Aorta (tissue), 5 donors: Measurements from ENCODE around the gene PTGDR2. TPM values are rescaled to one million over a fixed set of nuclear protein-coding genes. Genes with fewer than 3 reads are reported as not detected.

Experiments used
- ATAC-seq: fragments of 200-7000 bp; cut with Tn5 transposase; one replicate; pipeline ENCODE4 v1.9.1; 2022; ENCODE audit warnings: moderate library complexity; ENCODE audit not compliant: low FRiP score
- DNase-seq, 2 donors: peaks; one replicate each; pipeline ENCODE4 v3.0.0-alpha.2; 2020
- H3K27ac ChIP-seq, 2 donors: one replicate each; pipeline ENCODE4 v1.5.1; 2013; ENCODE audit warnings: low read length in 2 of 2, mild to moderate bottlenecking in 2 of 2, moderate library complexity in 2 of 2, control low read depth in 1 of 2, inconsistent platforms in 1 of 2, low read depth in 1 of 2
- H3K27me3 ChIP-seq, 2 donors: one replicate each; pipeline ENCODE4 v1.6.1; 2013; ENCODE audit warnings: control low read depth in 1 of 2, low read length in 1 of 2, mild to moderate bottlenecking in 1 of 2, moderate library complexity in 1 of 2; ENCODE audit not compliant: insufficient read depth in 2 of 2, control insufficient read depth in 1 of 2
- H3K36me3 ChIP-seq, 2 donors: one replicate each; pipeline ENCODE4 v1.6.1; 2013; ENCODE audit warnings: control low read depth in 1 of 2, low read length in 1 of 2, mild to moderate bottlenecking in 1 of 2; ENCODE audit not compliant: insufficient read depth in 2 of 2, control insufficient read depth in 1 of 2
- H3K4me1 ChIP-seq, 2 donors: one replicate each; pipeline ENCODE4 v1.6.1; 2013; ENCODE audit warnings: low read length in 2 of 2, control low read depth in 1 of 2, mild to moderate bottlenecking in 1 of 2, moderate library complexity in 1 of 2; ENCODE audit not compliant: insufficient read depth in 2 of 2, control insufficient read depth in 1 of 2
- H3K4me3 ChIP-seq, 2 donors: one replicate each; pipeline ENCODE4 v1.5.1; 2013; ENCODE audit warnings: low read length in 2 of 2, control low read depth in 1 of 2, mild to moderate bottlenecking in 1 of 2
- H3K9me3 ChIP-seq: one replicate; pipeline ENCODE4 v1.6.1; 2013; ENCODE audit warnings: mild to moderate bottlenecking, low read length; ENCODE audit not compliant: control insufficient read depth
- WGBS, 2 donors: extraction: QIAGEN DNeasy Blood & Tissue Kit; methylation state at CpG; one replicate each; pipeline ENCODE4 v1.1.7; 2013; 5-methylcytosine and 5-hydroxymethylcytosine counted together
- intact Hi-C, 2 donors: fragments of 100-400 bp; cut with DNase I; formaldehyde crosslinking; loops; one replicate each; pipeline versions ENCODE4 v1.14.2 to v1.15.0; 2022
- long read RNA-seq, 2 donors: library from polyadenylated mRNA; unstranded; transcript quantifications; one replicate each; pipeline ENCODE4 v2.0.0, GENCODE V29; 2020 to 2021
- polyA plus RNA-seq, 2 donors: library from polyadenylated mRNA; stranded (reverse); fragments of 200-250 nt; gene quantifications; one replicate each; pipeline ENCODE4 v1.2.3, GENCODE V29; 2013
- total RNA-seq, 2 donors: library from RNA; stranded (reverse); fragmentation: NEBNext Ultra II Directional; extraction: Animal tissue kit (Norgen Biotek cat#: 25700); gene quantifications; one replicate each; pipeline ENCODE4 v1.2.1, GENCODE V29; 2021
- donor health status: healthy with polysubstance abuse.
- donor health status: Bipolar disorder and iron deficiency.
- donor health status: DM: no; HTN: no; CAD: no.
- donor health status: DM: no; HTN: no; CAD: no.
- donor health status: DM: yes; HTN: yes; CAD: no.

PTGDR2 gene
- total RNA-seq (under 1 TPM; 0.13 to 0.21 TPM), polyA plus RNA-seq (under 1 TPM; 0.10 to 0.25 TPM)
- long read RNA-seq, donor 1: 0 reads
- long read RNA-seq, donor 2: 0 reads

- intact Hi-C loops: no loop called here
- no peak within 1 kb of the TSS for H3K4me3 ChIP-seq
- WGBS, 2 donors: 45% methylated on average over 14 of the region's 14 CpGs
- H3K4me1 ChIP-seq: no peaks in the 10 kb centered on the region
- H3K27ac ChIP-seq: no peak within 1 kb of the TSS
- peaks cover 0 to 2% of the 10 kb centered on the region in 2 donors for H3K36me3 ChIP-seq
- no peak for ATAC-seq
- H3K27me3 ChIP-seq: no peaks in the 10 kb centered on the region
- DNase-seq: peak in 1 of 2 donors; percentile 57
- H3K9me3 ChIP-seq: no peaks in the 10 kb centered on the region
Measured at GRCh38 chr11:60855726-60856633, at the start of gene PTGDR2. Gene PTGDR2, minus strand, starts transcription at chr11:60855950. Its CDS starts 2,228 bp downstream, at chr11:60853722.

DNA sequence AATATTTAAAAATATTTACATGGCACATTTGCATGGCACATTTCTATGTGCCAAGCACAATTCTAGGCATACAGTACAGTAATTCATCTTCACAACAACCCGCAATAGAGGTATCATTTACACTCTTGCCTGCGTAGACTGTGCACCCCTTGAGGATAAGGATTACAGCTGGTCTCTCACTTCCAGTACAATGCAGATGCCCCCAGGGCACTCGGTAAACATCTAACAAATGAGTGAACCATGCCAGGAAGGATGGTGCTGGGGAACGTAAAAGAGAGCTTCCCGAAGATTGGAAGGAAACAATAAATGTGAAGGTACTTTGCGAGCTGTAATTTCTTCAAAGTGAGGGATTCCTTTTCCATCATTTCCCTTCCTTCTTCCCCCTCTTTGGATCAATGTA lies 49.3 kb upstream of the PTGDR2 start:
- 54 to 55% methylated on average over 6 of the region's 6 CpGs for WGBS, 2 donors
- Histone ChIP-seq H3K27ac (no peak overlapping the region), H3K4me3 (no peak overlapping the region), H3K4me1 (no peaks in the 10 kb centered on the region), H3K9me3 (no peaks in the 10 kb centered on the region), H3K27me3 (no peaks in the 10 kb centered on the region), H3K36me3 (peaks cover 3 to 4% of the 10 kb centered on the region in 2 donors)
- intact Hi-C loops: loop anchor here (5.0 kb wide), 1 partner anchor 63 kb away; the partner anchor contains the start of gene CCDC86 (in 2 of the 2)
- DNase-seq: no peak
- ATAC-seq: no peak

DNA sequence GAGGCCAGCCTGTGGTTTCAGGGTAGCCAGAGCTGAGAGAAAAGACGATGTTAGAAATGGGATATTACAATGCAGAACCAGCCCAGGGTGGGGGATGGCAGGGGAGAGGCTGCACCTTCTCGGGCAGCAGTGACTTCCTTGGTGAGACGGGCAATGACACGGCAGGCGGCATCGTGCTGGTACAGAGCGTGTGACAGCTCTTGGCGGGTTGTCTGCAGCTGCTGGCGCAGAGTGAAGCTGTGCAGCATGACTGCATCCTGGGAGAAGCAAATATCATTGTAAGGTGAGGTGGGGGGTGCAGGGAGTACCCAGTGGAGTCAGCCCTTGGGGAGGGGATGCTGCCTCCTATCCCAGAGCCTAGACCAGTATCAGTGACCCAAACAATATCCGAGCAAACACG lies 46.9 kb upstream of the PTGDR2 start:
- H3K4me3 ChIP-seq: no peak overlapping the region
- intact Hi-C loops: loop anchor here in 1 of 2 donors (5.0 kb wide), 1 partner anchor 125 kb away; no protein-coding TSS in a partner anchor
- no peaks in the 10 kb centered on the region for H3K4me1 ChIP-seq
- no peaks in the 10 kb centered on the region for H3K27me3 ChIP-seq
- DNase-seq: no peak
- no peaks in the 10 kb centered on the region for H3K9me3 ChIP-seq
- H3K27ac ChIP-seq: no peak overlapping the region
- 84 to 86% methylated on average over 11 of the region's 11 CpGs for WGBS, 2 donors
- peaks cover 4 to 13% of the 10 kb centered on the region in 2 donors for H3K36me3 ChIP-seq
- no peak for ATAC-seq

GRCh38 chr11:60900673-60901404 lies 45.1 kb upstream of the PTGDR2 start:
- DNase-seq (no peak), ATAC-seq (no peak)
- Histone ChIP-seq H3K27ac (no peak overlapping the region), H3K27me3 (no peaks in the 10 kb centered on the region), H3K9me3 (no peaks in the 10 kb centered on the region), H3K4me3 (no peak overlapping the region), H3K4me1 (no peaks in the 10 kb centered on the region), H3K36me3 (peaks cover 6 to 20% of the 10 kb centered on the region in 2 donors)
- WGBS, 2 donors: 67 to 71% methylated on average over 13 of the region's 13 CpGs
- intact Hi-C loops: loop anchor here in 1 of 2 donors (5.0 kb wide), 1 partner anchor 124 kb away; no protein-coding TSS in a partner anchor

GRCh38 chr11:60899977-60900376 lies 44.2 kb upstream of the PTGDR2 start:
- intact Hi-C loops: loop anchor here (1.0 to 5.0 kb wide), 2 partner anchors 69 to 123 kb away; no protein-coding TSS in a partner anchor
- ATAC-seq: no peak
- H3K4me3 ChIP-seq: no peak overlapping the region
- no peak overlapping the region for H3K27ac ChIP-seq
- no peak for DNase-seq
- H3K9me3 ChIP-seq: no peaks in the 10 kb centered on the region
- no peaks in the 10 kb centered on the region for H3K4me1 ChIP-seq
- no peaks in the 10 kb centered on the region for H3K27me3 ChIP-seq
- H3K36me3 ChIP-seq: peaks cover 6 to 20% of the 10 kb centered on the region in 2 donors
- WGBS, 2 donors: 70 to 77% methylated on average over 4 of the region's 4 CpGs

DNA sequence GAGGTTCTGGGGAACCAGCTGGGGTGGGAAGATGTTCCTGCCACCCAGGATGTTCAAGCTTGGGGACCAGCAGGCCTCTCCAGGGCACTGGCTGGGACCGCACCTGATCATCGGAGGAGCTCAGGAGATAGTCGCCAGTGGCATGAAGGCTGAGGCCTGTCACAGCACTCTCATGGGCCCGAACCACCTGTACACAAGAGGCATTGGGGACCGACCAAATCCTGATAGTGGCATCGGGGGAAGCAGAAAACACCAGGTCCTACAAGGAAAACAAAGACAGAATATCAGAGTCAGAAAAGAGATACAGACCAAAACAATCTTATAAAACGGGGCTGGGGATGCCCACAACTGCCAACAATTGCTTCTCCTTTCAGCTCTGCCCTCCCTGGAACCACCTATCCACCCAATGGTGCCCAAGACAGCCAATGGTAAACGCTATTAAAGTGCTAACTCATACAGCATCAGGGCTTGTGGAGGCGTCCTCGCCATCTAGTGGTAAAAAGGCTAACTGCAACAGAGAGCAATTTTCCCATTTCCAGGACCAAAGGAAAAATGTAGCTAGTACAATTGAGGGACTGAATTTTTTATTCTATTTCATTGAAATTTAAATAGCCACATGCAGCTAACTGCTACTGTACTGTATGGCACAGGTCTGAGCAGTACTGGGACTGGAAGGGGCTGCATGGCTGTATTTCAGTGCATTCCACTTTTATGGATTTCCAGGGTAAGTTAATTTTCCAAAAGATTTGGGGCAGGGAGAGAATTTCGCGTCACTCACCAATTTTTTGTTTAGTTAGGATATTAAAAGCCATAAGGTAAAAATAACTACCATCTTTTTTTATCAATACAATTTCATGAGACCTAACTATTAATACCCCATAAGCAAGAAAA lies 43.5 kb upstream of the PTGDR2 start:
- Histone ChIP-seq H3K4me1 (no peaks in the 10 kb centered on the region), H3K27me3 (no peaks in the 10 kb centered on the region), H3K9me3 (no peaks in the 10 kb centered on the region), H3K4me3 (no peak overlapping the region), H3K36me3 (peaks cover 6 to 20% of the 10 kb centered on the region in 2 donors), H3K27ac (no peak overlapping the region)
- 58 to 61% methylated on average over 12 of the region's 12 CpGs for WGBS, 2 donors
- DNase-seq: no peak
- ATAC-seq: peak; percentile 82
- intact Hi-C loops: loop anchor here (1.0 to 5.0 kb wide), 2 partner anchors 68 to 122 kb away; no protein-coding TSS in a partner anchor

DNA sequence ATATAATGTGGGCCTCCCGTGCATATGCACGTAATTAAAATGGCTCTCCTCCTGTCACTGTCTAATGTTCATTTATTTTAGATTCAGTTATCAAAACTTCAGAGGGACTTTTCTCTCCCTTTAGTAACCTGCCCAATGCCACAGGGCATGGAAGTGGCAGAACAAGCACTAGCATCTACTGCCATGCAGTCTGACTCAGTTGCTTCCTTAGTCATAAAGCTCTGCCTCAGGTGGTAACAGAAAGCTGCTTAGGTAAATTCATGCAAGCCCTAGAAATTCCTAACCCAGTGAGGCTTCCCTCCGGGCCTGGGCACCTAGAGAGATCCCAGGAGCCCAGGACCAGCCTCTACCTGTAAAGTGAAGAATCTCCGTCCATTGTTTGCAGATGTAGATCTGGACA lies 41.7 kb upstream of the PTGDR2 start:
- ATAC-seq (no peak), DNase-seq (no peak)
- WGBS, 2 donors: 89 to 96% methylated on average over 4 of the region's 4 CpGs
- Histone ChIP-seq H3K4me3 (no peak overlapping the region), H3K4me1 (no peaks in the 10 kb centered on the region), H3K27me3 (no peaks in the 10 kb centered on the region), H3K36me3 (peaks cover 6 to 18% of the 10 kb centered on the region in 2 donors), H3K9me3 (no peaks in the 10 kb centered on the region), H3K27ac (no peak overlapping the region)
- intact Hi-C loops: loop anchor here in 1 of 2 donors (5.0 kb wide), 1 partner anchor 120 kb away; no protein-coding TSS in a partner anchor

DNA sequence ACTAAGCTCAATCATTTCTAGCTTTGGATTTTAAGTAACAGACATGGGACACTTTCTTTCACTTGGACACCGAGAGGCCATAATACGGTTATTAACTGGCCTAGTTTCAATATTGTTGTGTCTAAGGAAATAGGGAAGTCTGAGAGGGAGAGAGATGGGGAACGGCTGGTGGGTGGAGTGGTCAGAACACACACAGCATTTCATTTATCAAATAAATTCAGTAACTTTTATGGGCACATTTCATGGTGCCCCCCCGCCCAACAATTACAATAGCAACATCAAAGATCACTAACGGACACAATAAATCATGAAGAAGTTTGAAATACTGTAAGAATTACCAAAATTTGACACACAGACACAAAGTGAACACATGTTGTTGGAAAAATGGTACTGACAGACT lies 39.9 kb upstream of the PTGDR2 start:
- no peaks in the 10 kb centered on the region for H3K4me1 ChIP-seq
- H3K27ac ChIP-seq: no peak overlapping the region
- ATAC-seq (no peak), DNase-seq (no peak)
- H3K27me3 ChIP-seq: no peaks in the 10 kb centered on the region
- H3K36me3 ChIP-seq: peaks cover 6 to 18% of the 10 kb centered on the region in 2 donors
- intact Hi-C loops: loop anchor here in 1 of 2 donors (5.0 kb wide), 1 partner anchor 118 kb away; no protein-coding TSS in a partner anchor
- 85 to 86% methylated on average over 5 of the region's 5 CpGs for WGBS, 2 donors
- no peak overlapping the region for H3K4me3 ChIP-seq
- H3K9me3 ChIP-seq: no peaks in the 10 kb centered on the region
